VCaP (cell line): ENCODE results near the gene WIPF3.
A peak's percentile ranks its signal among the peaks of the same experiment; 100 is the strongest.

Source experiments
- H3K27ac ChIP-seq: fragments of 450-650 bp; 2 replicates; pipeline ENCODE4 v1.5.1; 2017
- TF ChIP-seq, protein P1 (sequence below): fragments of 450-650 bp; conservative IDR thresholded peaks from 2 replicates; pipeline ENCODE4 v1.5.1; 2017; ENCODE audit warnings: mild to moderate bottlenecking, moderate library complexity

WIPF3 gene

DNA sequence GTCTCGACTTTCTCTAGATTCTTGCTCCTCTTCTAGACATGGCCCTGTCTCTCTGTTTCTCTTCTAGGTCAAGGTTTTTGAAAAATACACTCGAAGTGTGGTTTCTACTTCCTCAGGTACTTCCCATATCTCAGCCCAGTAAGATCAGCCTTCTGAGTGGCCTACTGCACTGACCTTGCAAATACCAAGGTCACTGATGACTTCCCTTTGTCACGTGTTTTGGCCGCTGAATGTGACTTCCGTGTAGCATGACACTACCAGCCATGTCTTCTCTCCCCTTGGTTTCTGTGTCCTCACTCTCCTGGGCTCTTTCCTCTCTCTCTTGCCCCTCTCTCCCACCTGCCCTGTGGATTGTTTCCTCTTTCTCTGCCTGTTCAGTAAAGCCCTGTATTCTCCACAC, 7.9 kb upstream of the WIPF3 start:
- TF ChIP-seq, protein P1, sequence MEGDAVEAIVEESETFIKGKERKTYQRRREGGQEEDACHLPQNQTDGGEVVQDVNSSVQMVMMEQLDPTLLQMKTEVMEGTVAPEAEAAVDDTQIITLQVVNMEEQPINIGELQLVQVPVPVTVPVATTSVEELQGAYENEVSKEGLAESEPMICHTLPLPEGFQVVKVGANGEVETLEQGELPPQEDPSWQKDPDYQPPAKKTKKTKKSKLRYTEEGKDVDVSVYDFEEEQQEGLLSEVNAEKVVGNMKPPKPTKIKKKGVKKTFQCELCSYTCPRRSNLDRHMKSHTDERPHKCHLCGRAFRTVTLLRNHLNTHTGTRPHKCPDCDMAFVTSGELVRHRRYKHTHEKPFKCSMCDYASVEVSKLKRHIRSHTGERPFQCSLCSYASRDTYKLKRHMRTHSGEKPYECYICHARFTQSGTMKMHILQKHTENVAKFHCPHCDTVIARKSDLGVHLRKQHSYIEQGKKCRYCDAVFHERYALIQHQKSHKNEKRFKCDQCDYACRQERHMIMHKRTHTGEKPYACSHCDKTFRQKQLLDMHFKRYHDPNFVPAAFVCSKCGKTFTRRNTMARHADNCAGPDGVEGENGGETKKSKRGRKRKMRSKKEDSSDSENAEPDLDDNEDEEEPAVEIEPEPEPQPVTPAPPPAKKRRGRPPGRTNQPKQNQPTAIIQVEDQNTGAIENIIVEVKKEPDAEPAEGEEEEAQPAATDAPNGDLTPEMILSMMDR: no peak
- peak overlapping the region; percentile 31; the same call in 1 of the 2 replicates for H3K27ac ChIP-seq

DNA sequence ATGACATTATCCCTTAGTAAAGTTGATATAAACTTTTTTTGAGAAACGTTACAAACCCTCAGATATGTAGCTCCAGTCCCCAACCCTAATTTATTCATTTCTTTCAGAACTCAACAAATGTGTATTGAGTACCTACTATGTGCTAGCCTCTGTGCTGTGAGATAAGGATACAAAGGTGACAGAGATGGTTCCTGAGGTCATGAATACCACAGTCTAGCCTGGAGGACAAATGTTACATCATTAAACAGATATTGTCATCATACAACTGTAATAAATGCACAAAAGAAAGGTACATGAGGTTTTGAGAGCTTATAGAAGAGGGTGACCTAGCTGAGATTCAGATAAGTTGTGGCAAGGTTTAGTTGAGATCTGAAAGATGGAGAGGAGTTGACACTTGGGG, 4.4 kb upstream of the WIPF3 start:
- TF ChIP-seq, protein P1: no peak
- H3K27ac ChIP-seq: no peak overlapping the region

DNA sequence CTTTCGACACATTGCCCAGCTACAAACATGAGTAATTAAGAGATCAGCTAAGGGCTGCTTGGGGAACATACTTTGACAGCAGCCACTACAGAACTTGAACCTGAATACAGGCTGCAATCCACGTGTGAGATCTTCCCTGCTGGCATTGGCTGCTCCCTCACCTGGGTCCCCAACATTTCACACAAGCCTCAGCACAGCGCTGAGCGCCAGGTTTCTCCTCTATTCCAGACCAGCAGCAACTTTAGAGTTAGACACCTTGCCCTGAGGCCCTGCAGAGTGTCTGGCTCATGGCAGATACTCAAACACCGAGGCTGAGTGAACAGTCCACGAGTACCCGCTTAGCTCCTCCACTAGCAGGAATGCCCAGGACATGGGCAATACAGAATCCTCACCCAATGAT, 1.3 kb upstream of the WIPF3 start:
- TF ChIP-seq, protein P1: no peak

DNA sequence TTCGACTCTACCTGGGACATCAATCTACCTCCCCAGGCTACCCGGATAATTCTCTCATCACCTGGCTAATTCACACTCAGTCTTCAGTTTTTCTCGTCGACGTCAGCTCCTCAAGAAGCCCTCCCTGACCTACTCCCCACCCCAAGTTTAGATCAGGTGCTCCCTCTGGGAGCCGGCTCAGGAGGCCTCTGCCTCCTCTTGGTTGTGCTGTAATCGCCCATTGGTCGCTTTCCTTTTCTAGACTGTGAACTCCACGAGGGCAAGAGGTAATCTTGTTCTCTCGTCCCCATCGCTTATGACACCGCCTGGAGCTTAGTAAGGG, 461 bp upstream of the WIPF3 start:
- H3K27ac ChIP-seq: peak overlapping the region; percentile 47; the same call in 1 of the 2 replicates
- TF ChIP-seq, protein P1: no peak

More for the DNA sequence above, 1.3 kb upstream of the WIPF3 start:
- H3K27ac ChIP-seq: no peak overlapping the region

GRCh38 chr7:29806995-29807841, 910 bp downstream of the WIPF3 start:
- H3K27ac ChIP-seq: peak overlapping the region; percentile 47; the same call in 1 of the 2 replicates
- TF ChIP-seq, protein P1: 0 out of 2 replicates have a peak, but pooled peaks have one; percentile 16

DNA sequence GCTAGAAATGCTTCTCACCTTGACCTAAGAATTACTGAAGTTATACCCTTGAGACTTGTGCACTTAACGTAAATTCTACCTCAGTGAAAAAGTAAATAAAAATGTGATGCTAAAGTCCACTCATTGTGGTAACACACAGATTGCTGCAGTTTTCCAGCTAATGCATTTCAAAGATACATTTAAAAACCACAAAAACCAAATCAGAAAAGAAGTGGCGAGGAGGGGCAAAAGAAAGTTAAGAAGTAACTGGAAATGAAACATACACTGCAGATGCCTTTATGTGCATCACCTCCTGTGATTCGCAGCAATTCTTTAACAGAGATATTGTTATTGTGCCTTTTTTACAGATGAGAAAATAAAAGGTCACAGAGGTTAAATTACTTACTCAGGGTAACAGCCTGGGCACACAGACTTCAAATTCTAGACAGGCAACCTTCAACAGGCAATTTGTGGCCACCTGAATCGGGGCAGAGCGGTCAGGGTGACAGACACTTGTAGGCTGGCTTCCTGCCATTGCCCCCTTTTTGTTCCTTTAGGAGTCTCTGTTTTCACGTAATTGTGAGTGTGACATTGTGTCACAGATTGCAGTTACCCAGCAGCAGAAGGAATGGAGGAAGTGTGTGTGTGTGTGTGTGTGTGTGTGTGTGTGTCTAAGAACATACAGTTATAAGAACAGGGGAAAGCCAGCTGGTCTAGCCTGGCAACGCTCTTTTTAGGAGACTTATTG, 1.9 kb downstream of the WIPF3 start:
- no peak overlapping the region for H3K27ac ChIP-seq
- TF ChIP-seq, protein P1: no peak

DNA sequence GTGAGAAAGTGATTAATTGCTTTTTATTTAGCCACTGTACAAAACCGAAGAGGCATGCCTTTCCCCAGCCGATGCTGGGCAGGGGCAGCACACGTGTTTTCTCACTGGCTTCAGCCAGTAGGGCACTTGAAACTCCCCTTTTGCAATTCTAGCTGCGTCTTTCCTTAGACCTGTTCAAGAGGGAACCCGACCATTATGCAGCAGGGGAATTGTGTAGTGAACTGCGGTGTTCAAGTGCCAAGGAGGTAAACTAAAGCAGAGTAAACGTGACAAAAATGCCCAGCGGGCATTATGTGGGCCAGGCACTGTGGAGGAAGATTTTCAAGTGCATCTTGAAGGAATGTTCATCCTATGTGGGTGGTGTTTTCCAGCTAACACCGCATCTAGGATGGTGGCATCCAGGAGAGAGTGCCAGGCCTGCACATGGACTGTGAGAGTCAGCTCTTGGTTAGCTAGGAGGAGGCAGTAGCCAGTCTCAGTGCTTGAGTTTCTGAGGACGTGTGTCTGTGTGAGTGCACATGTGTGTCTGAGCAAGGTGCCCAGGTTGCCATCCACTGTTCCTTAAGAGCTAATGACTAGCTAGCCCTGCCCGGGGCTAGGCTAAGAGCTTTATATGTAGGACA, 3.3 kb downstream of the WIPF3 start:
- H3K27ac ChIP-seq: no peak overlapping the region
- TF ChIP-seq, protein P1: no peak
